ENCODE results near the gene ISCA1.

DNA sequence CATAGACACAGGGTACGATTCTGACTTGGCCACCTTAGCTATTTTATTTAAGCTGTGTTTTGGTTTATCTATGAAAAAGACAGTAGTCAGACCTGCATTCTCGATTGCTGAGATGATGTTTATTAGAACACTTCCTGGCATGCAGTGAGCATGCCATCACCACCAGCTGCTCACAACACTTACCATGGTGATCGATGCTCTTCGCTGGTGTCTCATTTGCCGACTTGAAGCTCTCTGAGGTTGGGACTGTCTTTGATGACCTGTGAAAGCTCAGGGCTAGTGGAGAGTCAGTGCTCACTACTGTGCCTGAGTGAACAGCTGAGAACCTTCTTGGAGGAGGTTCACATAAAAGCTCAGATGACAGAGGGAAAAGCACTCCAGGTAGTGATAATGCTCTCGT lies 18.5 kb downstream of the ISCA1 start:
- TF ChIP-seq, protein P1, sequence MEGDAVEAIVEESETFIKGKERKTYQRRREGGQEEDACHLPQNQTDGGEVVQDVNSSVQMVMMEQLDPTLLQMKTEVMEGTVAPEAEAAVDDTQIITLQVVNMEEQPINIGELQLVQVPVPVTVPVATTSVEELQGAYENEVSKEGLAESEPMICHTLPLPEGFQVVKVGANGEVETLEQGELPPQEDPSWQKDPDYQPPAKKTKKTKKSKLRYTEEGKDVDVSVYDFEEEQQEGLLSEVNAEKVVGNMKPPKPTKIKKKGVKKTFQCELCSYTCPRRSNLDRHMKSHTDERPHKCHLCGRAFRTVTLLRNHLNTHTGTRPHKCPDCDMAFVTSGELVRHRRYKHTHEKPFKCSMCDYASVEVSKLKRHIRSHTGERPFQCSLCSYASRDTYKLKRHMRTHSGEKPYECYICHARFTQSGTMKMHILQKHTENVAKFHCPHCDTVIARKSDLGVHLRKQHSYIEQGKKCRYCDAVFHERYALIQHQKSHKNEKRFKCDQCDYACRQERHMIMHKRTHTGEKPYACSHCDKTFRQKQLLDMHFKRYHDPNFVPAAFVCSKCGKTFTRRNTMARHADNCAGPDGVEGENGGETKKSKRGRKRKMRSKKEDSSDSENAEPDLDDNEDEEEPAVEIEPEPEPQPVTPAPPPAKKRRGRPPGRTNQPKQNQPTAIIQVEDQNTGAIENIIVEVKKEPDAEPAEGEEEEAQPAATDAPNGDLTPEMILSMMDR (conservative IDR thresholded peaks at IDR 0.05 in 1 of 2, IDR thresholded peaks at IDR 0.05 in 1 of 2; ENCODE audit: low read depth in 1 of 2, low read length in 2 of 2): no peak
- TF ChIP-seq EZH2 (IDR thresholded peaks at IDR 0.05; ENCODE audit: low read length, missing control alignments): no peak

Data from fibroblast of lung (primary cell).